ENCODE measurements around the gene SYNE2. TPM values are rescaled to one million over a fixed set of nuclear protein-coding genes. Genes with fewer than 3 reads are reported as not detected.

Gene SYNE2
- total and polyA plus RNA-seq, 5 donors from 2014 or later, result 25.6 to 348 (median 32.3) TPM

DNA sequence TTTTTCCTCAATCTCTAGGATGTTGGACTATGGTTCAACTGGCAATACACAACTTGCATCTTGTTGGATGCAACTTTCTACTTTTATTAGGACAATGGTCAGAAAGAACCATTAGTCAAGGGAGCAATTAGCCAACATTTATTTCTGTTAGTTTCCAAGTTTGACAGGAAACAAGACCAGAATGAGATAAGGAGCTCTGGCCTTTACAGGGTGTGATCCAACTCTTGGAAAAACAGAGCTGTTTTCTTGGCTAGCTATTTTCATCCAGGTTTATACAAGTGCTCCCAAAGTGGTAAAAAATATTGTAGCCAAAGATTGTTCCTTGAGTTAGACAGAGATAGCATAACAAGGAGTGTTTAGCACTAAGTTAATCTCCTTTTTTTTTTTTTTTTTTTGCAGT, 3.9 kb upstream of the SYNE2 start:
- Histone ChIP-seq H3K36me3 (ENCODE audit: control insufficient read depth, insufficient read depth, low read length) (no peaks in the 10 kb centered on the region), H3K4me3 (ENCODE audit: low read depth, low read length) (no peak overlapping the region), H3K27me3 (ENCODE audit: control insufficient read depth, insufficient read depth, low read length) (no peaks in the 10 kb centered on the region), H3K27ac (ENCODE audit: insufficient read depth, low read length, poor library complexity, severe bottlenecking) (no peak overlapping the region), H3K4me1 (ENCODE audit: control insufficient read depth, insufficient read depth, low read length, poor library complexity, severe bottlenecking) (peaks cover 7% of the 10 kb centered on the region), H3K9me3 (ENCODE audit: control insufficient read depth in 2 of 2, low read length in 2 of 2) (no peaks in the 10 kb centered on the region)
- Mint-ChIP-seq H3K36me3 (no peaks in the 10 kb centered on the region), H3K9me3 (no peaks in the 10 kb centered on the region), H3K4me1 (peaks cover 3 to 11% (median 9%) of the 10 kb centered on the region in 4 donors), H3K27me3 (no peaks in the 10 kb centered on the region), H3K27ac (no peak overlapping the region), H3K4me3 (peak overlapping the region in 1 of 4 donors; percentile 59)
- no peak for ATAC-seq (ENCODE audit: low read depth in 2 of 2)
- no peak for DNase-seq

DNA sequence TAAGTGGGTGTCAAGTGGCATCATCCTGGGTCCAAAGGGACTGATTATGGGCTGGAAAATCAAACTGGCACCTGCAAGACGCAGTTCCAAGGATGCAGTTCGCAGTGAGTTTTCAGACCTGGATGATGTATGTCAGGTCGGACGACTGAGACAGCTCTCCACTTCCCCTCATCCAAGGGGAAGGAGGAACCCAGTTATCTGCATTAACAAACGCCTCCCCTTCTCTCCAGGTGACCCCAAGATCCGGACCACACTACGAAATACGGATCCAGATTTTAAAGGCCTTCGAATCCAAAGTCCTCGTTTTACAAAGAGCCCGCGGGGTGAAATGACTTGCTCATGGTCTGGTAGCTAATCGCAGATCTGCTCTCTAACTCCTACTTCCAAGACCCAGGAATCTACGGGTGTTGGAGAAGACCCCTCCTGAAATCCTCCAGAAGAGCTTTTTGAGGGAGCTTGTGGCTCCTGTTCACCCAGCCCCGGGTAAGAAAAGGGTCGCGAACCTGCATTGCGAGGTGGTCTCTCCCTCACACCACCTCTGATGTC, 460 bp upstream of the SYNE2 start:
- H3K27ac Mint-ChIP-seq, result peak overlapping the region; percentile 52 to 95 (median 80)
- no peaks in the 10 kb centered on the region for H3K27me3 ChIP-seq (ENCODE audit: control insufficient read depth, insufficient read depth, low read length)
- peak overlapping the region; percentile 68 for H3K4me3 ChIP-seq (ENCODE audit: low read depth, low read length)
- ATAC-seq (ENCODE audit: low read depth in 2 of 2), result no peak
- peaks cover 0 to 2% (median 0%) of the 10 kb centered on the region in 7 donors for H3K9me3 Mint-ChIP-seq
- H3K4me3 Mint-ChIP-seq, result peak overlapping the region; percentile 85 to 99 (median 89)
- no peaks in the 10 kb centered on the region for H3K9me3 ChIP-seq (ENCODE audit: control insufficient read depth in 2 of 2, low read length in 2 of 2)
- no peak for DNase-seq
- H3K27me3 Mint-ChIP-seq, result no peaks in the 10 kb centered on the region
- no peaks in the 10 kb centered on the region for H3K36me3 ChIP-seq (ENCODE audit: control insufficient read depth, insufficient read depth, low read length)
- peaks cover 22 to 39% (median 34%) of the 10 kb centered on the region in 4 donors for H3K4me1 Mint-ChIP-seq
- H3K36me3 Mint-ChIP-seq, result no peaks in the 10 kb centered on the region
- peaks cover 40% of the 10 kb centered on the region for H3K4me1 ChIP-seq (ENCODE audit: control insufficient read depth, insufficient read depth, low read length, poor library complexity, severe bottlenecking)
- H3K27ac ChIP-seq (ENCODE audit: insufficient read depth, low read length, poor library complexity, severe bottlenecking), result peak overlapping the region; percentile 81

DNA sequence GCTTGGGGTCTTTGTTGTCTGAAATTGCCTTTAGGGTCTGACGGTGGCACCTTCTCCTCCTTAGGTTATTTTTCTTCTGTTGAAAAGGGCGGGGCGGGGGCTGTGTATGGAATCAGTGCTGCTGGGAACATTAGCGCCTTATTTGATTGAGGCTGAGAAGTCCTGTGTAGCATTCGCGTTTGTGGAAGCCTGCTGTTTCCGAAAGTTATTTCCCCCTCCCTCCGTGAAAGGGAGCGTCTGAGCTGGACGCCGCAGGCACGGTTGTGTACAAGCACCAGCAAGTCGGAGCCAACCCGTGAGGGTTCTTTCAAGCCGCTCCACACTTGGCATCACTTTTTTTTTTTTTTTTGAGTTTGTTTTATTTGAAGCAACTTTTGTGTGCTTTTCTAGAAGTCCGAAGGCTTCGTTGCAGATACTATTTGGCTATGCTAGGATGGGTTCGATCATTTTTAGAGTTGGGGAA, 1.1 kb downstream of the SYNE2 start:
- no peaks in the 10 kb centered on the region for H3K27me3 Mint-ChIP-seq
- Histone ChIP-seq H3K36me3 (ENCODE audit: control insufficient read depth, insufficient read depth, low read length) (no peaks in the 10 kb centered on the region), H3K4me3 (ENCODE audit: low read depth, low read length) (peak overlapping the region; percentile 97), H3K4me1 (ENCODE audit: control insufficient read depth, insufficient read depth, low read length, poor library complexity, severe bottlenecking) (peaks cover 54% of the 10 kb centered on the region), H3K27ac (ENCODE audit: insufficient read depth, low read length, poor library complexity, severe bottlenecking) (peak overlapping the region; percentile 81), H3K27me3 (ENCODE audit: control insufficient read depth, insufficient read depth, low read length) (no peaks in the 10 kb centered on the region), H3K9me3 (ENCODE audit: control insufficient read depth in 2 of 2, low read length in 2 of 2) (no peaks in the 10 kb centered on the region)
- H3K9me3 Mint-ChIP-seq, result peaks cover 0 to 4% (median 0%) of the 10 kb centered on the region in 7 donors
- H3K27ac Mint-ChIP-seq, result peak overlapping the region; percentile 66 to 95 (median 94)
- peaks cover 30 to 49% (median 41%) of the 10 kb centered on the region in 4 donors for H3K4me1 Mint-ChIP-seq
- ATAC-seq (ENCODE audit: low read depth in 2 of 2) (peak; percentile 29 to 37), DNase-seq (peak; percentile 38 to 77 (median 44))
- peaks cover 4% of the 10 kb centered on the region for H3K36me3 Mint-ChIP-seq
- H3K4me3 Mint-ChIP-seq, result peak overlapping the region; percentile 85 to 99 (median 96)

- H3K4me1 Mint-ChIP-seq, result peaks cover 30 to 54% (median 43%) of the 10 kb centered on the region in 4 donors
- H3K27me3 Mint-ChIP-seq, result no peaks in the 10 kb centered on the region
- H3K36me3 ChIP-seq (ENCODE audit: control insufficient read depth, insufficient read depth, low read length), result no peaks in the 10 kb centered on the region
- H3K27ac ChIP-seq (ENCODE audit: insufficient read depth, low read length, poor library complexity, severe bottlenecking), result peak overlapping the region; percentile 81
- peaks cover 58% of the 10 kb centered on the region for H3K4me1 ChIP-seq (ENCODE audit: control insufficient read depth, insufficient read depth, low read length, poor library complexity, severe bottlenecking)
- H3K9me3 Mint-ChIP-seq, result peaks cover 0 to 4% (median 0%) of the 10 kb centered on the region in 7 donors
- DNase-seq (no peak), ATAC-seq (ENCODE audit: low read depth in 2 of 2) (no peak)
- H3K27ac Mint-ChIP-seq, result peak overlapping the region; percentile 66 to 95 (median 94)
- H3K36me3 Mint-ChIP-seq, result peaks cover 4% of the 10 kb centered on the region
- peak overlapping the region; percentile 97 for H3K4me3 ChIP-seq (ENCODE audit: low read depth, low read length)
- H3K27me3 ChIP-seq (ENCODE audit: control insufficient read depth, insufficient read depth, low read length), result no peaks in the 10 kb centered on the region
- H3K9me3 ChIP-seq (ENCODE audit: control insufficient read depth in 2 of 2, low read length in 2 of 2), result no peaks in the 10 kb centered on the region
- peak overlapping the region; percentile 85 to 99 (median 96) for H3K4me3 Mint-ChIP-seq
These were observed 1.5 kb downstream of the SYNE2 start for GRCh38 chr14:63854330-63854729.

DNA sequence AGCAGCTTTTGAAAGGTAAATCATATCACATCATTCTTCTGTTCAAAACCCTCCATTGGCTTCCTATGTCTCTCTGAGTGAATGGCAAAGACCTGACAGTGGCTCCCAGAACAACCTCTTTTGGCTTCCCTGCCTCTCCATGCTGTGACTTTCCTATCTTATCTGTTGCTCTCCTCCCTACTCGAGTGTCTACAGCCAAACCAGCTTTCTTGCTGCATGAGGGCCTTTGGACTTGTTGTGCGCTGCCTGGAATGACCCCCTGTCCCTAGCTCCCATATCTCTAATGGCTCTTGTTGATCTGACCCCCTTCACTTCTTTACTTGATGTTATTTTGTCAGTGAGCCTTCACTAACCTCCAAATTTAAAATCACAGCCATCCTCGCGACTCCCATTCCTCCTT, 2.5 kb downstream of the SYNE2 start:
- no peak for ATAC-seq (ENCODE audit: low read depth in 2 of 2)
- H3K27ac Mint-ChIP-seq, result peak overlapping the region; percentile 42 to 97 (median 86)
- Histone ChIP-seq H3K27ac (ENCODE audit: insufficient read depth, low read length, poor library complexity, severe bottlenecking) (peak overlapping the region; percentile 81), H3K27me3 (ENCODE audit: control insufficient read depth, insufficient read depth, low read length) (no peaks in the 10 kb centered on the region), H3K4me3 (ENCODE audit: low read depth, low read length) (peak overlapping the region; percentile 97), H3K9me3 (ENCODE audit: control insufficient read depth in 2 of 2, low read length in 2 of 2) (no peaks in the 10 kb centered on the region), H3K4me1 (ENCODE audit: control insufficient read depth, insufficient read depth, low read length, poor library complexity, severe bottlenecking) (peaks cover 63% of the 10 kb centered on the region), H3K36me3 (ENCODE audit: control insufficient read depth, insufficient read depth, low read length) (no peaks in the 10 kb centered on the region)
- no peak for DNase-seq
- peaks cover 0 to 4% (median 0%) of the 10 kb centered on the region in 7 donors for H3K9me3 Mint-ChIP-seq
- no peaks in the 10 kb centered on the region for H3K27me3 Mint-ChIP-seq
- peaks cover 8% of the 10 kb centered on the region for H3K36me3 Mint-ChIP-seq
- H3K4me3 Mint-ChIP-seq, result peak overlapping the region; percentile 75 to 85 (median 78)
- peaks cover 35 to 63% (median 47%) of the 10 kb centered on the region in 4 donors for H3K4me1 Mint-ChIP-seq

- Histone ChIP-seq H3K27me3 (ENCODE audit: control insufficient read depth, insufficient read depth, low read length) (no peaks in the 10 kb centered on the region), H3K36me3 (ENCODE audit: control insufficient read depth, insufficient read depth, low read length) (no peaks in the 10 kb centered on the region), H3K4me3 (ENCODE audit: low read depth, low read length) (peak overlapping the region; percentile 97), H3K4me1 (ENCODE audit: control insufficient read depth, insufficient read depth, low read length, poor library complexity, severe bottlenecking) (peaks cover 74% of the 10 kb centered on the region), H3K27ac (ENCODE audit: insufficient read depth, low read length, poor library complexity, severe bottlenecking) (peak overlapping the region; percentile 45), H3K9me3 (ENCODE audit: control insufficient read depth in 2 of 2, low read length in 2 of 2) (no peaks in the 10 kb centered on the region)
- Mint-ChIP-seq H3K36me3 (peaks cover 9% of the 10 kb centered on the region), H3K27ac (peak overlapping the region; percentile 74 to 97 (median 81)), H3K4me3 (peak overlapping the region; percentile 30 to 85 (median 64)), H3K4me1 (peaks cover 41 to 79% (median 50%) of the 10 kb centered on the region in 4 donors), H3K9me3 (peaks cover 0 to 4% (median 0%) of the 10 kb centered on the region in 7 donors), H3K27me3 (no peaks in the 10 kb centered on the region)
- ATAC-seq (ENCODE audit: low read depth in 2 of 2) (peak; percentile 29), DNase-seq (peak; percentile 25 to 70 (median 40))
These were observed 4.7 kb downstream of the SYNE2 start for GRCh38 chr14:63857466-63858030.

DNA sequence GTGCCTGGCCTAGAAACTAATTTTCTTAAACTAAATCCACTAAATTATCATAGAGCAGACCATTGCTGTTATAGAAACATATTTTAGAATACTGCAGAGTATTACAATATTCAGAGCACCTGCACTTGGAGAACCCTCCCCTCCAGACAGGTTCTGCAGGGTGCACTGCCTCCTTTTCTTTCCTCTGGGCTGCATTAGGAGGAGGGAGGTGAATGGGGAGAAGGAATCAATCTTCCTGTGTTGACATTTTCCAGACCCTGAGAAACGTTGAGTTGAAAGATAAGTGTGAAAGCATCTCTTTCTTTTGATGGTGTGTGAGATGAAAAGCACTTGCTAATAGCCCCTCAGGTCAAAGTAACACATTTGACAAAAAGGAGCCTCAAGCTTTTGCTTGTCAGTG, 7.3 kb downstream of the SYNE2 start:
- H3K4me1 ChIP-seq (ENCODE audit: control insufficient read depth, insufficient read depth, low read length, poor library complexity, severe bottlenecking), result peaks cover 82% of the 10 kb centered on the region
- Mint-ChIP-seq H3K9me3 (peaks cover 0 to 4% (median 0%) of the 10 kb centered on the region in 7 donors), H3K27me3 (no peaks in the 10 kb centered on the region), H3K4me1 (peaks cover 33 to 86% (median 54%) of the 10 kb centered on the region in 4 donors), H3K27ac (peak overlapping the region; percentile 80 to 96 (median 85)), H3K36me3 (peaks cover 9% of the 10 kb centered on the region), H3K4me3 (peak overlapping the region; percentile 37 to 68 (median 58))
- H3K4me3 ChIP-seq (ENCODE audit: low read depth, low read length), result peak overlapping the region; percentile 57
- DNase-seq, result no peak
- no peaks in the 10 kb centered on the region for H3K27me3 ChIP-seq (ENCODE audit: control insufficient read depth, insufficient read depth, low read length)
- no peaks in the 10 kb centered on the region for H3K9me3 ChIP-seq (ENCODE audit: control insufficient read depth in 2 of 2, low read length in 2 of 2)
- H3K36me3 ChIP-seq (ENCODE audit: control insufficient read depth, insufficient read depth, low read length), result no peaks in the 10 kb centered on the region
- no peak for ATAC-seq (ENCODE audit: low read depth in 2 of 2)
- H3K27ac ChIP-seq (ENCODE audit: insufficient read depth, low read length, poor library complexity, severe bottlenecking), result peak overlapping the region; percentile 15
